SK-N-SH (cell line): ENCODE results near the gene AKR1C4. TPM values are rescaled to one million over a fixed set of nuclear protein-coding genes. Genes with fewer than 3 reads are reported as not detected.
"Not testable (repeated sequence)": the region's sequence is repeated elsewhere in the genome, so short reads cannot be mapped to it uniquely, and the experiment has no call there.

Experiments used
- CTCF ChIA-PET: fragments of 300-600, 350-600 bp; formaldehyde crosslinking; extraction: SDS; loops from one replicate; lab custom pipeline; 2021; lab: Yijun Ruan, JAX
- POLR2A ChIA-PET: fragments of 350-600 bp; sonication (Branson Sonifier 250); formaldehyde crosslinking; extraction: SDS; loops from one replicate; lab custom pipeline; 2020; ENCODE audit warnings: antibody characterized with exemption, inconsistent platforms; lab: Yijun Ruan, JAX
- DNase-seq: peaks from one replicate; pipeline ENCODE4 v3.0.0; 2012
- H2AFZ ChIP-seq: fragments of 200-600 bp; sonication (generic); 2 replicates; pipeline ENCODE4 v1.8.1; 2016; ENCODE audit warnings: antibody characterized with exemption, mild to moderate bottlenecking, low read depth
- H3F3A ChIP-seq: fragments of 200-600 bp; sonication (generic); replicated peaks from 2 replicates; pipeline ENCODE3; 2016; ENCODE audit warnings: antibody characterized with exemption, mild to moderate bottlenecking; ENCODE audit not compliant: insufficient read depth
- H3K27ac ChIP-seq, 2 experiments: fragments of 200-500 bp in 1 of 2; fragments of 200-600 bp in 1 of 2; sonication (Bioruptor generic) in 1 of 2; sonication (generic), shearing (Covaris generic) in 1 of 2; 2 replicates each; pipeline versions ENCODE4 v1.5.1 to v1.6.1; 2014 to 2016; ENCODE audit warnings: low read depth in 2 of 2, inconsistent platforms in 1 of 2, low read length in 1 of 2, mild to moderate bottlenecking in 1 of 2, mixed read lengths in 1 of 2
- H3K27me3 ChIP-seq: fragments of 200-600 bp; sonication (generic), shearing (Covaris generic); 2 replicates; pipeline ENCODE4 v1.6.1; 2016; ENCODE audit warnings: mixed run types; ENCODE audit not compliant: insufficient read depth
- H3K36me3 ChIP-seq, 2 experiments: fragments of 200-500 bp in 1 of 2; fragments of 200-600 bp in 1 of 2; sonication (Bioruptor generic) in 1 of 2; sonication (generic) in 1 of 2; replicated peaks in 1 of 2; 2 replicates each; pipeline versions ENCODE3 to v1.5.1; 2014 to 2016; ENCODE audit warnings: low read length in 1 of 2, mild to moderate bottlenecking in 1 of 2; ENCODE audit not compliant: insufficient read depth in 2 of 2, control insufficient read depth in 1 of 2
- H3K4me1 ChIP-seq, 2 experiments: fragments of 200-500 bp in 1 of 2; fragments of 200-600 bp in 1 of 2; sonication (Bioruptor generic) in 1 of 2; sonication (generic), shearing (Covaris generic) in 1 of 2; 2 replicates each; pipeline versions ENCODE4 v1.5.1 to v1.6.1; 2014 to 2016; ENCODE audit warnings: low read depth in 1 of 2, low read length in 1 of 2, mixed run types in 1 of 2; ENCODE audit not compliant: insufficient read depth in 2 of 2, control insufficient read depth in 1 of 2
- H3K4me2 ChIP-seq: fragments of 200-600 bp; sonication (generic), shearing (Covaris generic); 2 replicates; pipeline ENCODE4 v1.6.1; 2017; ENCODE audit warnings: mixed run types
- H3K4me3 ChIP-seq, 2 experiments: fragments of 200-500 bp in 1 of 2; fragments of 200-600 bp in 1 of 2; sonication (Bioruptor generic) in 1 of 2; sonication (generic), shearing (Covaris generic) in 1 of 2; 2 replicates each; pipeline versions ENCODE4 v1.5.1 to v1.8.1; 2014 to 2016; ENCODE audit warnings: low read depth in 2 of 2, inconsistent platforms in 1 of 2, low read length in 1 of 2, mild to moderate bottlenecking in 1 of 2, mixed read lengths in 1 of 2, moderate library complexity in 1 of 2
- H3K79me2 ChIP-seq: fragments of 200-600 bp; sonication (generic); 2 replicates; pipeline ENCODE4 v1.8.1; 2017; ENCODE audit warnings: mild to moderate bottlenecking; ENCODE audit not compliant: insufficient read depth
- H3K9ac ChIP-seq: fragments of 200-600 bp; sonication (generic); 2 replicates; pipeline ENCODE4 v1.6.1; 2017; ENCODE audit warnings: mixed run types
- H3K9me2 ChIP-seq: fragments of 200-600 bp; sonication (generic); 2 replicates; pipeline ENCODE4 v1.6.1; 2017; ENCODE audit warnings: mixed run types
- H3K9me3 ChIP-seq: fragments of 200-600 bp; sonication (generic); 2 replicates; pipeline ENCODE4 v1.6.1; 2017; ENCODE audit warnings: mixed run types, mild to moderate bottlenecking, moderate library complexity
- H4K20me1 ChIP-seq: fragments of 200-600 bp; sonication (generic); 2 replicates; pipeline ENCODE4 v1.6.1; 2017; ENCODE audit warnings: mild to moderate bottlenecking, mixed run types; ENCODE audit not compliant: insufficient read depth
- CHD2 ChIP-seq: fragments of 150-350 bp; IDR thresholded peaks from 2 replicates; pipeline ENCODE4 v1.6.1; 2018; ENCODE audit warnings: low read length; ENCODE audit not compliant: partially characterized antibody
- ELF1 ChIP-seq: IDR thresholded peaks from 2 replicates; pipeline ENCODE4 v1.4.0; 2012
- FOSL2 ChIP-seq: IDR thresholded peaks from 2 replicates; pipeline ENCODE4 v1.4.0; 2012; ENCODE audit warnings: low read depth, mild to moderate bottlenecking, moderate library complexity, borderline replicate concordance
- FOXM1 ChIP-seq: IDR thresholded peaks from 2 replicates; pipeline ENCODE4 v1.4.0; 2012; ENCODE audit warnings: low read depth, mild to moderate bottlenecking
- GABPA ChIP-seq: IDR thresholded peaks from 2 replicates; pipeline ENCODE4 v1.4.0; 2012; ENCODE audit warnings: low read depth, mild to moderate bottlenecking
- GATA2 ChIP-seq: sonication (generic); formaldehyde crosslinking; IDR thresholded peaks from 2 replicates; pipeline ENCODE4 v1.5.0; 2020; ENCODE audit warnings: mild to moderate bottlenecking, missing genetic modification reagents
- MEF2A ChIP-seq: IDR thresholded peaks from 2 replicates; pipeline ENCODE4 v1.4.0; 2012; ENCODE audit warnings: low read depth, borderline replicate concordance
- NRF1 ChIP-seq: IDR thresholded peaks from 2 replicates; pipeline ENCODE4 v1.6.1; 2012; ENCODE audit warnings: low read depth, mild to moderate bottlenecking, low read length
- PBX3 ChIP-seq: IDR thresholded peaks from 2 replicates; pipeline ENCODE4; 2012
- RAD21 ChIP-seq: IDR thresholded peaks from 2 replicates; pipeline ENCODE4 v1.6.1; 2012; ENCODE audit warnings: mild to moderate bottlenecking, low read length
- RCOR1 ChIP-seq: fragments of 150-350 bp; IDR thresholded peaks from 2 replicates; pipeline ENCODE4 v1.6.1; 2017; ENCODE audit warnings: antibody characterized with exemption, low read length
- RFX5 ChIP-seq: IDR thresholded peaks from 2 replicates; pipeline ENCODE4 v1.6.1; 2012; ENCODE audit warnings: mild to moderate bottlenecking, improper control_type of control experiment, low read length
- RXRA ChIP-seq: IDR thresholded peaks from 2 replicates; pipeline ENCODE4 v1.4.0; 2012; ENCODE audit warnings: low read depth, mild to moderate bottlenecking, borderline replicate concordance
- SIN3A ChIP-seq: IDR thresholded peaks from 2 replicates; pipeline ENCODE4 v1.6.1; 2012; ENCODE audit warnings: low read depth, mild to moderate bottlenecking, low read length, moderate library complexity, borderline replicate concordance
- TAF1 ChIP-seq: IDR thresholded peaks from 2 replicates; pipeline ENCODE4 v1.6.1; 2012; ENCODE audit warnings: low read depth, mild to moderate bottlenecking, low read length, moderate library complexity, borderline replicate concordance
- TEAD4 ChIP-seq: IDR thresholded peaks from 2 replicates; pipeline ENCODE4 v1.4.0; 2012; ENCODE audit warnings: mild to moderate bottlenecking, borderline replicate concordance; ENCODE audit not compliant: insufficient read depth
- USF2 ChIP-seq: fragments of 150-350 bp; IDR thresholded peaks from 2 replicates; pipeline ENCODE4 v1.6.1; 2017; ENCODE audit warnings: antibody characterized with exemption, low read length, low read depth, borderline replicate concordance
- YY1 ChIP-seq: IDR thresholded peaks from 2 replicates; pipeline ENCODE4 v1.4.0; 2012; ENCODE audit warnings: low read depth, mild to moderate bottlenecking
- ZBTB33 ChIP-seq: IDR thresholded peaks from 2 replicates; pipeline ENCODE4 v1.4.0; 2012; ENCODE audit warnings: low read depth, borderline replicate concordance
- WGBS: methylation state at CpG from one replicate; pipeline ENCODE4 v1.1.6; 2017; ENCODE audit warnings: low lambda C conversion rate; 5-methylcytosine and 5-hydroxymethylcytosine counted together
- polyA plus RNA-seq, 3 experiments: library from polyadenylated mRNA; depleted of rRNA; stranded (reverse); fragments of >200 nt; gene quantifications; 2 replicates each; pipeline ENCODE4 v1.2.3, GENCODE V29; 2012

The AKR1C4 gene
- polyA plus RNA-seq, 1 of the 3 experiments (the other 2 are of a cell fraction) = not detected

- H3K79me2 ChIP-seq = no peaks in the 10 kb centered on the region
- no peaks in the 10 kb centered on the region for H3K4me1 ChIP-seq
- no peak overlapping the region for H3K27ac ChIP-seq
- no peaks in the 10 kb centered on the region for H4K20me1 ChIP-seq
- TF ChIP-seq ZBTB33 (no peak), PBX3 (no peak), GATA2 (CRISPR knock-in tag) (no peak), USF2 (no peak), RAD21 (no peak), MEF2A (no peak), CHD2 (no peak), FOXM1 (no peak), RXRA (no peak), ELF1 (no peak), SIN3A (no peak)
- TF ChIP-seq, all 33 proteins: peak for 0
- no peak overlapping the region for H3K4me2 ChIP-seq
- H3K9me3 ChIP-seq = no peaks in the 10 kb centered on the region
- no peak overlapping the region for H3K4me3 ChIP-seq
- DNase-seq = no peak
- no peak overlapping the region for H3K9ac ChIP-seq
- 14% methylated on average over 1 of the region's 2 CpGs for WGBS
- no peaks in the 10 kb centered on the region for H3K27me3 ChIP-seq
- POLR2A ChIA-PET = no interaction called here
- H2AFZ ChIP-seq = no peak overlapping the region
- H3K9me2 ChIP-seq = no peaks in the 10 kb centered on the region
- no peaks in the 10 kb centered on the region for H3K36me3 ChIP-seq
- H3F3A ChIP-seq = no peaks in the 10 kb centered on the region
- CTCF ChIA-PET = no interaction called here
Observed at GRCh38 chr10:5216801-5217200, 20.2 kb downstream of the AKR1C4 start.

- no peaks in the 10 kb centered on the region for H3K4me1 ChIP-seq
- no peak for TF ChIP-seq TEAD4
- no peak for TF ChIP-seq MEF2A
- no peak for TF ChIP-seq PBX3
- no peak for TF ChIP-seq RFX5
- no peak for TF ChIP-seq NRF1
- TF ChIP-seq YY1 = no peak
- TF ChIP-seq RCOR1 = no peak
- no peak for TF ChIP-seq SIN3A
- TF ChIP-seq ELF1 = no peak
- TF ChIP-seq FOSL2 = no peak
- TF ChIP-seq TAF1 = no peak
- no peak for TF ChIP-seq CHD2
- no peak for TF ChIP-seq GABPA
- TF ChIP-seq RXRA = no peak
- POLR2A ChIA-PET = no interaction called here
- H3K36me3 ChIP-seq = no peaks in the 10 kb centered on the region
- no peak overlapping the region for H3K4me2 ChIP-seq
- H4K20me1 ChIP-seq = no peaks in the 10 kb centered on the region
- no peak overlapping the region for H3K27ac ChIP-seq
- no peaks in the 10 kb centered on the region for H3K9me3 ChIP-seq
- no peak overlapping the region for H2AFZ ChIP-seq
- H3K4me3 ChIP-seq = no peak overlapping the region
- no peak for DNase-seq
- no peak overlapping the region for H3K9ac ChIP-seq
- no peaks in the 10 kb centered on the region for H3F3A ChIP-seq
- CTCF ChIA-PET = interaction anchor here (1.1 kb wide), 1 partner anchor 369 kb away, joined by 3 read pairs; no protein-coding TSS in a partner anchor
- no peaks in the 10 kb centered on the region for H3K9me2 ChIP-seq
- WGBS = 16% methylated on average over 3 of the region's 3 CpGs
- no peaks in the 10 kb centered on the region for H3K79me2 ChIP-seq
- no peaks in the 10 kb centered on the region for H3K27me3 ChIP-seq
Observed at GRCh38 chr10:5219262-5219661, 22.6 kb downstream of the AKR1C4 start.

- WGBS = 0% methylated on average over 1 of the region's 7 CpGs
- H3K4me2 ChIP-seq, DNase-seq, H3F3A ChIP-seq, H3K9me2 ChIP-seq, H3K9ac ChIP-seq, H4K20me1 ChIP-seq, H3K79me2 ChIP-seq, H2AFZ ChIP-seq, POLR2A ChIA-PET, H3K27ac ChIP-seq, H3K9me3 ChIP-seq, H3K4me3 ChIP-seq, H3K4me1 ChIP-seq, H3K27me3 ChIP-seq, H3K36me3 ChIP-seq: not testable (repeated sequence)
- CTCF ChIA-PET = interaction anchor here (1.8 kb wide), 1 partner anchor 374 kb away, joined by 4 read pairs; no protein-coding TSS in a partner anchor
Observed at GRCh38 chr10:5222942-5223341, 26.3 kb downstream of the AKR1C4 start.
